SK-N-SH treated with all-trans-retinoic acid at 6 μM for 48 hours (cell line): ENCODE measurements around the gene RIN3.

Experiments used
- ATAC-seq: fragments of 200-7000 bp; cut with Tn5 transposase; 3 replicates; pipeline ENCODE4 v1.9.1; 2020; ENCODE audit warnings: mild to moderate bottlenecking, moderate library complexity
- BACH2 ChIP-seq: fragments of 250-450 bp; sonication (Bioruptor Pico); IDR thresholded peaks from 2 replicates; pipeline ENCODE4 v1.9.0; 2021; ENCODE audit warnings: mild to moderate bottlenecking, borderline replicate concordance
- CREB5 ChIP-seq: fragments of 250-450 bp; sonication (Bioruptor Pico); IDR thresholded peaks from 2 replicates; pipeline ENCODE4 v1.5.1; 2020; ENCODE audit warnings: low read depth, mild to moderate bottlenecking, moderate library complexity
- CSDC2 ChIP-seq: fragments of 250-450 bp; sonication (Bioruptor Pico); IDR thresholded peaks from 2 replicates; pipeline ENCODE4 v1.5.0; 2020; ENCODE audit warnings: mild to moderate bottlenecking, moderate library complexity
- ESRRG ChIP-seq: fragments of 250-450 bp; sonication (Bioruptor Pico); IDR thresholded peaks from 2 replicates; pipeline ENCODE4 v1.6.1; 2021; ENCODE audit warnings: mild to moderate bottlenecking
- GLIS3 ChIP-seq: fragments of 250-450 bp; sonication (Bioruptor Pico); IDR thresholded peaks from 2 replicates; pipeline ENCODE4 v1.5.0; 2020; ENCODE audit warnings: mild to moderate bottlenecking, moderate library complexity
- ISL1 ChIP-seq: fragments of 250-450 bp; sonication (Bioruptor Pico); IDR thresholded peaks from 2 replicates; pipeline ENCODE4 v2.1.2; 2022; ENCODE audit warnings: mild to moderate bottlenecking, moderate library complexity
- TCF4 ChIP-seq: fragments of 250-450 bp; sonication (Bioruptor Pico); IDR thresholded peaks from 2 replicates; pipeline ENCODE4 v1.8.0; 2021; ENCODE audit warnings: mild to moderate bottlenecking, moderate library complexity, borderline replicate concordance
- TOX ChIP-seq: fragments of 250-450 bp; sonication (Bioruptor Pico); IDR thresholded peaks from 2 replicates; pipeline ENCODE4 v1.8.0; 2021; ENCODE audit warnings: mild to moderate bottlenecking, moderate library complexity, borderline replicate concordance
- ZC3H10 ChIP-seq: fragments of 250-450 bp; sonication (Bioruptor Pico); IDR thresholded peaks from 2 replicates; pipeline ENCODE4 v1.5.1; 2021; ENCODE audit warnings: mild to moderate bottlenecking, moderate library complexity
- ZFP3 ChIP-seq: fragments of 250-450 bp; sonication (Bioruptor Pico); IDR thresholded peaks from 2 replicates; pipeline ENCODE4 v1.5.0; 2020; ENCODE audit warnings: mild to moderate bottlenecking, moderate library complexity
- ZNF565 ChIP-seq: fragments of 450-650 bp; formaldehyde crosslinking; conservative IDR thresholded peaks from 2 replicates; pipeline ENCODE4 v1.5.0; 2020; ENCODE audit warnings: low read depth, mild to moderate bottlenecking, moderate library complexity
- ZNF70 ChIP-seq: fragments of 450-650 bp; formaldehyde crosslinking; IDR thresholded peaks from 2 replicates; pipeline ENCODE4 v1.5.0; 2020; ENCODE audit warnings: mild to moderate bottlenecking, moderate library complexity
- ZNF8 ChIP-seq: fragments of 450-650 bp; formaldehyde crosslinking; IDR thresholded peaks from 2 replicates; pipeline ENCODE4 v1.5.0; 2020; ENCODE audit warnings: mild to moderate bottlenecking, moderate library complexity
- TF ChIP-seq, protein P1 (sequence below): fragments of 250-450 bp; sonication (Bioruptor Pico); IDR thresholded peaks from 2 replicates; pipeline ENCODE4 v1.5.1; 2021; ENCODE audit warnings: mild to moderate bottlenecking, moderate library complexity
- TF ChIP-seq, protein P2 (sequence below): fragments of 250-450 bp; sonication (Bioruptor Pico); IDR thresholded peaks from 2 replicates; pipeline ENCODE4 v1.8.0; 2020; ENCODE audit warnings: mild to moderate bottlenecking, moderate library complexity, borderline replicate concordance

Gene RIN3

DNA sequence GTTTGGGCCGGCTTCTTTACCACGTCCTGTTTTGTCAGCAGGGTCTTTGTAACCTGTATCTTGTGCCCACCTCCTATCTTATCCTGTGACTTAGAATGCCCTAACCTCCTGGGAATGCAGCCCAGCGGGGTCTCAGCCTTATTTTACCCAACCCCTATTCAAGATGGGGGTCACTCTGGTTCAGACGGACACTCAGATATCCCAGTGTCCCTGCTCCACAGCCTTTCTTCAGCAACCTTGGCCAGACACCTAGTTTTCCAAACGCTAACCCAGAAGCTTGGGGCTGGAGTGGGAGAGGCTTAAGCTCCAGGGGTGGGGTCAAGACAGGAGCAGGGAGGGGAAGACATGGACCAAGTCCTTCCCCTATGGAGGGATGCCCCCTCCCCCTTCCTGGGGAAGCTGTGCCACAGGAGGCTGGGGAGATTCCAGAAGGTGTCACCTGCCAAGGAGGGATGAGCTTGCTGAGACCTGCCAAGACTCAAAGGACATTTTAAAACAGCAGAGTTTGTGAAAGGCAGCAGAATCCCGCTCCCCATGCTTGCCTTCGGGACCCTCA lies 62.2 kb downstream of the RIN3 start (continued):
- TF ChIP-seq, protein P1, sequence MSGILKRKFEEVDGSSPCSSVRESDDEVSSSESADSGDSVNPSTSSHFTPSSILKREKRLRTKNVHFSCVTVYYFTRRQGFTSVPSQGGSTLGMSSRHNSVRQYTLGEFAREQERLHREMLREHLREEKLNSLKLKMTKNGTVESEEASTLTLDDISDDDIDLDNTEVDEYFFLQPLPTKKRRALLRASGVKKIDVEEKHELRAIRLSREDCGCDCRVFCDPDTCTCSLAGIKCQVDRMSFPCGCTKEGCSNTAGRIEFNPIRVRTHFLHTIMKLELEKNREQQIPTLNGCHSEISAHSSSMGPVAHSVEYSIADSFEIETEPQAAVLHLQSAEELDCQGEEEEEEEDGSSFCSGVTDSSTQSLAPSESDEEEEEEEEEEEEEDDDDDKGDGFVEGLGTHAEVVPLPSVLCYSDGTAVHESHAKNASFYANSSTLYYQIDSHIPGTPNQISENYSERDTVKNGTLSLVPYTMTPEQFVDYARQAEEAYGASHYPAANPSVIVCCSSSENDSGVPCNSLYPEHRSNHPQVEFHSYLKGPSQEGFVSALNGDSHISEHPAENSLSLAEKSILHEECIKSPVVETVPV (CRISPR knock-in tag): no peak
- TF ChIP-seq ZNF70 (CRISPR knock-in tag): no peak

DNA sequence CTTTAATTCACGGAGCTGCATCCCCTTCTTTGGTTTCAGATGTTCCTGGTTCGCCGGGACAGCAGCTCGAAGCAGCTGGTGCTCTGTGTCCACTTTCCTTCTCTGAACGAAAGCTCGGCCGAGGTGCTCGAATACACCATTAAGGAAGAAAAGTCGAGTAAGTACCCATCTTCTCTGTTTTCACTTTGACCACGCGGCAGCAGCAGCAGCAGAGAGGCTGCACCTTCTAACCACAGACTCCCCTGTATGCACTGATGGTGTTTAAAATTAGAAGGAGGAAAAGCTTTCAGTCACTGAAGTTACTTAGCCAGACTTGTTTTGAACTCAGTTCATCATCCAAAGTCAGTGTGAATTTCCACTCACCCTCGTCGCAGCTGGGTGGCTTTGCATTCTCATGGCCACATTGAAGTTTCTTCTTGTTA lies 63.8 kb downstream of the RIN3 start:
- no peak for TF ChIP-seq GLIS3 (CRISPR knock-in tag)
- TF ChIP-seq ISL1 (CRISPR knock-in tag): no peak
- TF ChIP-seq TCF4 (CRISPR knock-in tag): no peak
- no peak for TF ChIP-seq TOX (CRISPR knock-in tag)
- TF ChIP-seq ZNF565 (CRISPR knock-in tag): no peak
- TF ChIP-seq, protein P1 (CRISPR knock-in tag): no peak
- TF ChIP-seq CSDC2 (CRISPR knock-in tag): no peak
- no peak for TF ChIP-seq ZFP3 (CRISPR knock-in tag)
- TF ChIP-seq, protein P2, sequence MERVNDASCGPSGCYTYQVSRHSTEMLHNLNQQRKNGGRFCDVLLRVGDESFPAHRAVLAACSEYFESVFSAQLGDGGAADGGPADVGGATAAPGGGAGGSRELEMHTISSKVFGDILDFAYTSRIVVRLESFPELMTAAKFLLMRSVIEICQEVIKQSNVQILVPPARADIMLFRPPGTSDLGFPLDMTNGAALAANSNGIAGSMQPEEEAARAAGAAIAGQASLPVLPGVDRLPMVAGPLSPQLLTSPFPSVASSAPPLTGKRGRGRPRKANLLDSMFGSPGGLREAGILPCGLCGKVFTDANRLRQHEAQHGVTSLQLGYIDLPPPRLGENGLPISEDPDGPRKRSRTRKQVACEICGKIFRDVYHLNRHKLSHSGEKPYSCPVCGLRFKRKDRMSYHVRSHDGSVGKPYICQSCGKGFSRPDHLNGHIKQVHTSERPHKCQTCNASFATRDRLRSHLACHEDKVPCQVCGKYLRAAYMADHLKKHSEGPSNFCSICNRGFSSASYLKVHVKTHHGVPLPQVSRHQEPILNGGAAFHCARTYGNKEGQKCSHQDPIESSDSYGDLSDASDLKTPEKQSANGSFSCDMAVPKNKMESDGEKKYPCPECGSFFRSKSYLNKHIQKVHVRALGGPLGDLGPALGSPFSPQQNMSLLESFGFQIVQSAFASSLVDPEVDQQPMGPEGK: no peak
- TF ChIP-seq BACH2: no peak
- TF ChIP-seq ZC3H10 (CRISPR knock-in tag): no peak
- no peak for ATAC-seq

GRCh38 chr14:92578511-92578910 lies 64.9 kb downstream of the RIN3 start:
- ATAC-seq: peak; percentile 51; the same call in 1 of the 3 replicates
- TF ChIP-seq ZFP3 (CRISPR knock-in tag): no peak
- no peak for TF ChIP-seq CREB5 (CRISPR knock-in tag)
- no peak for TF ChIP-seq CSDC2 (CRISPR knock-in tag)
- TF ChIP-seq, all 23 proteins: peak for 0

GRCh38 chr14:92579244-92579936 lies 65.8 kb downstream of the RIN3 start:
- TF ChIP-seq ZNF8 (CRISPR knock-in tag) (no peak), CSDC2 (CRISPR knock-in tag) (no peak), ESRRG (CRISPR knock-in tag) (no peak), ZFP3 (CRISPR knock-in tag) (no peak)
- no peak for ATAC-seq

- TF ChIP-seq CSDC2 (CRISPR knock-in tag) (no peak), ZFP3 (CRISPR knock-in tag) (no peak), ZNF565 (CRISPR knock-in tag) (no peak), CREB5 (CRISPR knock-in tag) (no peak), GLIS3 (CRISPR knock-in tag) (no peak)
- TF ChIP-seq, protein P2: no peak
- ATAC-seq: no peak
These were observed 67.6 kb downstream of the RIN3 start for GRCh38 chr14:92581206-92581605.
